GM12878 (cell line): ENCODE results near the gene MYO1H. TPM values are rescaled to one million over a fixed set of nuclear protein-coding genes. Genes with fewer than 3 reads are reported as not detected.

Experiments used
- ATAC-seq: fragments of 200-7000 bp; cut with Tn5 transposase; 3 replicates; pipeline ENCODE4 v1.9.1; 2020; ENCODE audit warnings: mild to moderate bottlenecking, moderate library complexity
- BruUV-seq: library from RNA; stranded (reverse); fragments of 400-500 nt; replicated peaks from 2 replicates; lab custom pipeline; 2021; lab: Mats Ljungman, UMichigan
- CTCF ChIA-PET: fragments of 300-600 bp; sonication (Branson Sonifier 250); formaldehyde crosslinking; extraction: SDS; loops from one replicate; lab custom pipeline; 2021; ENCODE audit warnings: inconsistent platforms; lab: Yijun Ruan, JAX
- POLR2A ChIA-PET: fragments of 350-600 bp; formaldehyde crosslinking; extraction: SDS; loops from one replicate; lab custom pipeline; 2021; ENCODE audit warnings: inconsistent platforms; lab: Charles Lee
- RAD21 ChIA-PET: fragments of 300-600 bp; sonication (Branson Sonifier 250); formaldehyde crosslinking; loops from one replicate; lab custom pipeline; 2023; ENCODE audit warnings: antibody characterized with exemption; ENCODE audit not compliant: unreplicated experiment; lab: Charles Lee
- SMC1A ChIA-PET: fragments of 300-600 bp; sonication (Branson Sonifier 250); formaldehyde crosslinking; loops from one replicate; lab custom pipeline; 2023; ENCODE audit not compliant: unreplicated experiment, uncharacterized antibody; lab: Charles Lee
- DNase-seq: peaks from one replicate; pipeline ENCODE4 v3.0.0-alpha.2; 2011; ENCODE audit warnings: low read depth, low spot score
- FAIRE-seq: peaks from 3 replicates; lab custom pipeline; 2011; peaks lifted over from hg19 to GRCh38; lab: Jason Lieb, UNC
- H2AFZ ChIP-seq: 2 replicates; pipeline ENCODE4 v1.6.0; 2011; ENCODE audit warnings: low read depth, low read length, control low read depth; ENCODE audit not compliant: control insufficient read depth
- H3K27ac ChIP-seq: 2 replicates; pipeline ENCODE4 v1.5.1; 2011; ENCODE audit warnings: control low read depth; ENCODE audit not compliant: control insufficient read depth, insufficient read depth
- H3K27me3 ChIP-seq, 2 experiments: replicated peaks in 1 of 2; 2 replicates each; pipeline versions ENCODE4 v1.6.0 to v1.6.1; 2011; ENCODE audit warnings: low read length in 1 of 2; ENCODE audit not compliant: control insufficient read depth in 2 of 2, insufficient read depth in 2 of 2
- H3K36me3 ChIP-seq, 2 experiments: 2 replicates each; pipeline ENCODE4 v1.5.1; 2011; ENCODE audit warnings: low read length in 1 of 2; ENCODE audit not compliant: control insufficient read depth in 2 of 2, insufficient read depth in 2 of 2
- H3K4me1 ChIP-seq: 2 replicates; pipeline ENCODE4 v1.6.1; 2011; ENCODE audit warnings: mild to moderate bottlenecking, low read length, moderate library complexity, mixed read lengths; ENCODE audit not compliant: control insufficient read depth, insufficient read depth
- H3K4me2 ChIP-seq: 2 replicates; pipeline ENCODE4 v1.6.0; 2011; ENCODE audit warnings: control low read depth; ENCODE audit not compliant: control insufficient read depth, insufficient read depth
- H3K4me3 ChIP-seq: fragments of 200-600 bp; sonication (generic); 2 replicates; pipeline ENCODE4 v1.5.1; 2016
- H3K79me2 ChIP-seq: 2 replicates; pipeline ENCODE4 v1.6.0; 2011; ENCODE audit warnings: low read length; ENCODE audit not compliant: control insufficient read depth, insufficient read depth
- H3K9ac ChIP-seq: 2 replicates; pipeline ENCODE4 v1.8.0; 2011; ENCODE audit warnings: low read length, control low read depth, mixed read lengths; ENCODE audit not compliant: control insufficient read depth, insufficient read depth
- H3K9me3 ChIP-seq: replicated peaks from 3 replicates; pipeline ENCODE4 v1.5.1; 2011; ENCODE audit warnings: mild to moderate bottlenecking, low read length; ENCODE audit not compliant: control insufficient read depth, insufficient read depth
- H4K20me1 ChIP-seq: 2 replicates; pipeline ENCODE4 v1.6.0; 2011; ENCODE audit not compliant: control insufficient read depth, insufficient read depth
- ATF7 ChIP-seq: fragments of 450-650 bp; IDR thresholded peaks from 2 replicates; pipeline ENCODE4 v1.6.1; 2016; ENCODE audit warnings: low read depth, mild to moderate bottlenecking
- E2F4 ChIP-seq: IDR thresholded peaks from 2 replicates; pipeline ENCODE4 v1.6.1; 2012; ENCODE audit warnings: low read depth, low read length, improper control_type of control experiment
- FOS ChIP-seq: IDR thresholded peaks from 3 replicates; pipeline ENCODE4 v1.6.1; 2011; ENCODE audit warnings: borderline replicate concordance; ENCODE audit not compliant: insufficient read length; ENCODE audit errors: extremely low read depth
- FOXK2 ChIP-seq: fragments of 450-650 bp; IDR thresholded peaks from 2 replicates; pipeline ENCODE4 v1.6.1; 2017; ENCODE audit warnings: mild to moderate bottlenecking, moderate library complexity
- NBN ChIP-seq: fragments of 450-650 bp; IDR thresholded peaks from 2 replicates; pipeline ENCODE4 v1.6.1; 2016
- POLR2A ChIP-seq: IDR thresholded peaks from 2 replicates; pipeline ENCODE4 v1.6.1; 2011; ENCODE audit warnings: low read depth, mild to moderate bottlenecking, low read length
- RB1 ChIP-seq: fragments of 450-650 bp; formaldehyde crosslinking; IDR thresholded peaks from 2 replicates; pipeline ENCODE4 v1.6.1; 2017; ENCODE audit warnings: mild to moderate bottlenecking, borderline replicate concordance
- SIX5 ChIP-seq: IDR thresholded peaks from 2 replicates; pipeline ENCODE4 v1.6.1; 2011; ENCODE audit warnings: mild to moderate bottlenecking, low read depth, low read length, moderate library complexity; ENCODE audit not compliant: severe bottlenecking
- SKIL ChIP-seq: fragments of 450-650 bp; IDR thresholded peaks from 2 replicates; pipeline ENCODE4 v1.6.1; 2017; ENCODE audit warnings: mild to moderate bottlenecking, low read depth, inconsistent platforms; ENCODE audit not compliant: poor library complexity, severe bottlenecking
- SUZ12 ChIP-seq: fragments of 200-600 bp; sonication (generic); IDR thresholded peaks from one replicate; pipeline ENCODE4 v1.6.1; 2018; ENCODE audit warnings: antibody characterized with exemption, mild to moderate bottlenecking; ENCODE audit not compliant: unreplicated experiment
- ZNF217 ChIP-seq: fragments of 450-650 bp; IDR thresholded peaks from 2 replicates; pipeline ENCODE4 v1.6.1; 2017; ENCODE audit warnings: antibody characterized with exemption, mild to moderate bottlenecking
- ZNF384 ChIP-seq: IDR thresholded peaks from 2 replicates; pipeline ENCODE4 v1.6.1; 2012; ENCODE audit warnings: low read depth, mild to moderate bottlenecking, low read length, improper control_type of control experiment, borderline replicate concordance
- WGBS: methylation state at CpG from one replicate; pipeline ENCODE4 v1.1.6; 2016; ENCODE audit warnings: low lambda C conversion rate; ENCODE audit not compliant: insufficient replicate concordance, insufficient coverage; ENCODE audit errors: missing lambda C conversion rate; 5-methylcytosine and 5-hydroxymethylcytosine counted together
- in situ Hi-C: fragments of 300-500 bp; cut with MboI; formaldehyde crosslinking; loops from 9 replicates; pipeline ENCODE4 v1.14.3; 2018; ENCODE audit warnings: mixed read lengths
- intact Hi-C: fragments of 100-400 bp; cut with micrococcal nuclease; formaldehyde crosslinking; loops from one replicate; pipeline ENCODE4 v1.14.2; 2022; ENCODE audit not compliant: unreplicated experiment
- polyA plus RNA-seq, 11 experiments: library from polyadenylated mRNA; depleted of rRNA in 4 of 11; unstranded in 6 of 11; stranded (reverse) in 5 of 11; fragments of >200 nt; fragmentation: Nextera tagmentation in 4 of 11; fragmentation: Illumina TruSeq in 1 of 11; extraction: Ambion mirVana in 4 of 11; extraction: Trizol in 1 of 11; gene quantifications; 1 replicate in 1 of 11; 2 replicates in 10 of 11; pipeline versions ENCODE4 v1.2.1 to v1.2.3, GENCODE V29; 2011 to 2016; ENCODE audit warnings: inconsistent platforms in 2 of 11, missing spikeins in 2 of 11, low read depth in 1 of 11
- total RNA-seq, 4 experiments: library from RNA; depleted of rRNA in 3 of 4; stranded (reverse); fragments of >200 nt in 3 of 4; fragmentation: Illumina TruSeq in 1 of 4; extraction: Trizol in 1 of 4; gene quantifications; 2 replicates each; pipeline versions ENCODE4 v1.2.1 to v1.2.3, GENCODE V29; 2013 to 2021

MYO1H gene
- total and polyA plus RNA-seq, 10 of the 15 experiments (the other 5 are each of a cell fraction or from before 2014, with no cell fraction given), result 0.05 TPM; not detected in 9

- TF ChIP-seq ATF7, result no peak
- TF ChIP-seq RB1, result no peak
- TF ChIP-seq SIX5, result no peak
- TF ChIP-seq, all 136 proteins: peak for 0
These were observed 142.4 kb downstream of the MYO1H start (continued) for GRCh38 chr12:109489955-109490565.

- H3K4me2 ChIP-seq, result no peak overlapping the region
- no peak overlapping the region for H2AFZ ChIP-seq
- TF ChIP-seq ZNF217, result no peak
- no peak for TF ChIP-seq NBN
- no peak for TF ChIP-seq FOS
- TF ChIP-seq E2F4, result no peak
- TF ChIP-seq POLR2A, result no peak
- no peak for TF ChIP-seq ZNF384
- no peak for TF ChIP-seq FOXK2
- no peak for TF ChIP-seq SKIL
- no peak for TF ChIP-seq SUZ12
- 93% methylated on average over 4 of the region's 4 CpGs for WGBS
- intact Hi-C loops (no loop called here), in situ Hi-C loops (no loop called here)
- H3K79me2 ChIP-seq, result no peaks in the 10 kb centered on the region
- H3K9me3 ChIP-seq, result no peaks in the 10 kb centered on the region
- no peak overlapping the region for H3K9ac ChIP-seq
- FAIRE-seq (no peak), DNase-seq (no peak), ATAC-seq (no peak)
- no peak overlapping the region for H3K4me3 ChIP-seq
- POLR2A ChIA-PET, result interaction anchor here (1.1 kb wide), 1 partner anchor 10 kb away, joined by 5 read pairs; no protein-coding TSS in a partner anchor
- no TSS peak for BruUV-seq
- SMC1A ChIA-PET, result no interaction called here
- RAD21 ChIA-PET, result no interaction called here
- no peaks in the 10 kb centered on the region for H3K27me3 ChIP-seq
- H3K36me3 ChIP-seq, result peaks cover 4 to 12% of the 10 kb centered on the region in 2 experiments; a peak in 3 of 4 replicates
- CTCF ChIA-PET, result interaction anchor here (0.9 kb wide), 1 partner anchor 58 kb away, joined by 3 read pairs; no protein-coding TSS in a partner anchor
- H4K20me1 ChIP-seq, result no peaks in the 10 kb centered on the region
- no peaks in the 10 kb centered on the region for H3K4me1 ChIP-seq
- H3K27ac ChIP-seq, result no peak overlapping the region
These were observed 144.0 kb downstream of the MYO1H start for GRCh38 chr12:109491671-109492070.
